Stimulated activated CD4-positive, alpha-beta T cell treated with anti-CD3 and anti-CD28 coated beads, Interleukin-2, amount 100 ng/mL, for 24 hours (primary cell): ENCODE measurements around the gene FBXL2.
"Not testable (repeated sequence)": the region's sequence is repeated elsewhere in the genome, so short reads cannot be mapped to it uniquely, and the experiment has no call there.

Experiments
- DNase-seq, 2 donors: peaks; one replicate each; pipeline ENCODE4 v3.0.0-alpha.2; 2020

The FBXL2 gene

GRCh38 chr3:33317963-33318709 lies 40.9 kb downstream of the FBXL2 start:
- no peak for DNase-seq

DNA sequence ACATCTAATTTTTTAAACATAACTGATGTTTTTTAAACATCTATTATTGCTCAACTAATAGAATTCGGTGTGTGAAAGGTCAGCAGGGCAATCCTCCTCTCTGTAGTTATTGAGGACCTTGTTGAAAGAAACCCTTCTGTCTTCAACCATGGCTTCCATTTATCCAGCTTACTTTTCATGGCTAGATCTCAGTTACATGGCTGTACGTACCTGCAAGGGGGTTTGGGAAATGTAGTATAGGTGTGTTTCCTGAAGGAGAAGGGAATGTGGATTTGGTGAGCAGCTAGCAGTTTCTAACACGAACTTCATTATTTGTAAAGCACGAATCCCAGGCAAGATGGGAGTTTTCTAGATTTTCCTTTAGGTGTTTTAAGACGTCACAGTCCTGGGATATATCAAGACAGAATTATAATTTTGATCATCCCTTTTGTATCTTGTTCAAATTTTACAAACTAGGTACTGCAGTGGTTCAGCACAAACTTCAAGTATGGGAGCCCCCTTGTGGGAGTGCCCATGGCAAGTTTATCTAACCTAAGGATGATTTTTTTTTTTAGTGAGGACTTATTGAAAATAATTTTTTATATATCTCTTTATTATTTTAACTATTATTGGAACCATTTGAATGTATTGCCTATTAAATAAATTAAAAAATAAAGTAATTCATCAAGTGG lies 41.6 kb downstream of the FBXL2 start:
- DNase-seq: no peak

GRCh38 chr3:33322412-33322811 lies 45.2 kb downstream of the FBXL2 start:
- DNase-seq: no peak

DNA sequence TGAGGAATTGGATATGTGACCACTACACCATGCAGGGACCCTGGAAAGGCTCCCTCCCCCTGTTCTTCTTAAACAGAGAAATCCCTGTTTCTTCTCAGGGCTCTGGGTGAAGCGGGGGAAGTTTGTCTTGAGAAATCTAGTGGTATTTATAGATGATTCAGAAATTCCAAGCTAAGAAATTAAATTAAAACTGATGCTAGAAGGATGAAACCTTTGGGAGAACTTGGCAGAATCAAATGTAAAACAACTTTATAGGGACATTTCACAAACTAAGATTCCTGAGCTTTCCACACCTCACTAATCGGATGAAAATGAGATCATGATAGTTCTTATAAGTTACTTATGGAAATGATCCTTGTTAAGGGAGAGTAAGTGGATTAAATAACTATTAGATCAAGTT lies 54.2 kb downstream of the FBXL2 start:
- no peak for DNase-seq

GRCh38 chr3:33334364-33334763 lies 57.1 kb downstream of the FBXL2 start:
- no peak for DNase-seq

DNA sequence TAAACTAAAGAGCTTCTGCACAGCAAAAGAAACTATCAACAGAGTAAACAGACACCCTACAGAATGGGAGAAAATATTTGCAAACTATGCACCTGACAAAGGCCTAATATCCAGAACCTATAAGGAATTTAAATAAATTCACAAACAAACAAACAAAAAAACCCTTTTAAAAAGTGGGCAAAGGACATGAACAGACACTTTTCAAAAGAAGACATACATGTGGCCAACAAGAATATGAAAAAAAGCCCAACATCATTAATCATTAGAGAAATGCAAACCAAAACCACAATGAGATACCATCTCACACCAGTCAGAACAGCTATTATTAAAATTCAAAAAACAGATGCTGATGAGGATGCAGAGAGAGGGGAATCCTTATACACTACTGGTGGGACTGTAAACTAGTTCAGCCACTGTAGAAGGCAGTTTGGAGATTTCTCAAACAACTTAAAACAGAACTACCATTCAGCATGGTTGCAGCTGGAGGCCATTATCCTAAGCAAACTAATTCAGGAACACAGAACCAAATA lies 61.8 kb downstream of the FBXL2 start:
- DNase-seq: not testable (repeated sequence)

DNA sequence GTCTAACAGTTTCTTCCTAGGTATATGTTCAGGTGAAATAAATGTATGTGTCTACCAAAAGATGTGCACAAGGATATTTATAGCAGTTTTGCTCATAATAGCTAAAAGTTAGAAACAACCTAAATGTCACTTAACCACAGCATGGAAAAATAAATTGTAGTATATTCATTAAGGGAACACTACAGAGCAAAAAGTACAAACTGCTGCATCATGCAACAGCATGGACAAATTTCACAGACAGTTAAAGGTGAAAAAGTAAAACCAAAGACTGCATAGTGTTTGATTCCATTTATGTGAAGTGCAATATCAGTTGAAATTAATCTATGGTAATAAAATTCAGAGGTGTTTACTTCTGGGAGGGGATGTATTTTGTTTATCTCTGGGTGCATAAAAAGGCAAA lies 62.5 kb downstream of the FBXL2 start:
- DNase-seq: no peak

GRCh38 chr3:33355611-33356010 lies 78.4 kb downstream of the FBXL2 start:
- no peak for DNase-seq

GRCh38 chr3:33358172-33358781 lies 81.0 kb downstream of the FBXL2 start:
- DNase-seq: no peak

DNA sequence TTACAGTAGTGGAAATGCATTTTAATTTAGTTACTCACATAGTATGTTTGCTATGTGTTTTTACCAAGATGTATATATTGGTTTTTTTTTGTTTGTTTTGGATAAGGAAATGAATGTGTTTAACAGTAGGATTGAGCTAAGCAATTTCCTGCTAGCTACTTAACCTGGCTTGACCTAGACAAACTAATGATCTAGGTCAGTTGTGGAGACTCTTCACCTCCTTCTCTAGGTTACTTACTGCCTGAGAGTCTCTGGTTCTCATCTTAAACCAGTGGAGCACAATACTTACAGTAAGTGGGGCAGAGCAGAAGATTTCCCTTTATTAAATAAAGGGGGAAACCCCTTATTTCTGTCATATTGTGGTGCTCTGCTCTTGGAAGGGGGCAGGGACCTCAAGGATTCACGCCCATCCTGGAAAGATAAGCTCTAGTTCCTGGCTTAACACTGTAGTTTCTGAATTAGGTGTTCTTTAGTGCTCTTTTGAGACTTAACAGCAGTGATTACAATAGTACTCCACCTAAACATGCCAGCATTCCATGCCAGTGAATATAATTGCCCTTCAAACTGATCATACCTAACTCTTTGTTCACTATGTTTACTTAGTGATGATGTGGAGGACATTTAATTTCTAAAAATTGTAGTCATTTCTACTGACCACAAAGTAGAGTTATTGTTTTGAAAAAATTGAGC lies 83.0 kb downstream of the FBXL2 start:
- no peak for DNase-seq

DNA sequence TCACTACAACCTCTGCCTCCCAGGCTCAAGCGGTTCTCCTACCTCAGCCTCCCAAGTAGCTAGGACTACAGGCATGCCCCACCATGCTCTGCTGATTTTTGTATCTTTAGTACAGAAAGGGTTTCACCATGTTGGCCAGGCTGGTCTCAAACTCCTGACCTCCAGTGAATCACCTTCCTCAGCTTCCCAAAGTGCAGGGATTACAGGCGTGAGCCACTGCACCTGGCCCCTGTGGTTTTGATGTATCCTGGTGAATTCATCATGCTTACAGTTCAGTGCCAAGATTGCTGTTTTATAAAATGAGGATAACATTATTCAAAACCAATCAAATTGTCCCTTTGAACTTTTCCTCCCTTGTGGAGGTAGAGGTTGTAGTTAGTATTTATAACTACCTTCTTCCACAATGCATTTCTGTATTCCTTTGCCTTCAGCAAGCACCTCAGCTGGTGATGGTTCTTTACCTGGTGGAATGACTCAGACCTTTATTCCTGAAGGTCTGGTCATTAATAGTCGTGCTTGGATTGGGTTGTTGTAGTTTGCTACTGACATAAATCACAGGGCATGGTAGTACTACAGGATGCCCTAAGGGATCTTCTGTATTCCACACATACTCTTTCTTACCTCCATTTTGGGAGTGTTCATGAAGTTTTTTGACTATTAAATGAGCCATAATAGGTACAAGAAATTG lies 86.0 kb downstream of the FBXL2 start:
- no peak for DNase-seq

GRCh38 chr3:33364060-33364459 lies 86.8 kb downstream of the FBXL2 start:
- no peak for DNase-seq

GRCh38 chr3:33364531-33365128 lies 87.4 kb downstream of the FBXL2 start:
- DNase-seq: no peak

GRCh38 chr3:33372218-33373081 lies 95.2 kb downstream of the FBXL2 start:
- peak; percentile 46 for DNase-seq

GRCh38 chr3:33373082-33373437 lies 95.8 kb downstream of the FBXL2 start:
- DNase-seq: no peak

DNA sequence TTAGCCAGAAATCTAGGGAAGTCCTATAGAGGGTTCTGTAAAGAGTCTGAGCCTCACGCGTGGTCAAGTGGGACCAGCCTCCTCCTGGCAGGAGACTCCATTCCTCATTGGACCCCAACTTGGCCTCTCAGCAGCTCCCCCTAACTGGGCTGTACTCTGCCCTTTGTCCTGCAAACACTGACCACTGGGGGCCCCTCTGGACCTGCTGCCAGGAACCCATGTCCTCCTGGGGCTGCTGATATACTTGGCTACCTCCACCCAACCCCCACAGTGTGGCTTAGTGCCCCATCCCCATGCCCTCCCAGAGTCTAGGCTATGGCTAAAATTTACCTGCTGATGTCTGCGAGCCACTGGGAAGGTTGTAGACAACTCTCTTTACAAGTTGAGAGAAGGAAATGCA lies 100.2 kb downstream of the FBXL2 start:
- no peak for DNase-seq

DNA sequence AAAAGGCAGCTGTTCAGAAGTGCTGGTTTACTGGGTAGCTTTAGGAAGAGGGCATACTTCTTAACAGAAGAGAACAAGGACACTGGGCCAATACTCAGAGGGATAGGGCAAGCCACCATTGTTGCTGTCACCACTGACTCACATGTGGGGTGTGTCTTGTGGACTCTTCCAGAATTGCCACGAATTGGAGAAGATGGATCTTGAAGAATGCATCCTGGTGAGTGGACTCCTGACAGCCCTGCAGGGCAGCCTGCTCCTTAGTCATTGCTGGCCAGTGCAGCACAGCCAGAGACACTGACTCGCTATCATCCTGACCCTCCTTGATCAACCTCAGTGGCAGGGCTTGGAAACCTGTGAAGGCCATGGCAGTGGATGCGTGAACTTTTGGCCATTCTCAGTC lies 100.7 kb downstream of the FBXL2 start:
- no peak for DNase-seq

DNA sequence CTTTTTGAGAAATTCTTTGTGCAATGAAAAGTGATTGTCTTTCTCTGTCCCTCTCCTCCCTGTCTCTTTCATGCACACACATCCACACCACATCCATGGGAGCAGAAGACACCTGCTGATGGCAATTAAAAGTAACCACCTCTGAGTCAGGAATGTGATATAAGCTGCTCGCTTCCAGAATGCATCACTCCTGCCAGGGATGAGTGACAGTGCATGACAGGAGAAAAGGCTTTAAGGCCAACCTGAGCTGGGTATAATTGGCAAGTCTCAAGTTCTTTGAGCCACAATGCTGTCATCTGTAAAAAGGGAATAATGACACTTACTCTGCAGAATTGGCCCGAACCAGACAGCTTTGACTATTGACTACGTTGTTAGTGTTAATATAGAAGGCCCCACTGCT lies 103.4 kb downstream of the FBXL2 start:
- no peak for DNase-seq

GRCh38 chr3:33383951-33384350 lies 106.7 kb downstream of the FBXL2 start:
- DNase-seq: no peak

GRCh38 chr3:33385423-33385822 lies 108.2 kb downstream of the FBXL2 start:
- peak; percentile 20 to 56 for DNase-seq

- DNase-seq: no peak
Measured at GRCh38 chr3:33386631-33387030, 109.4 kb downstream of the FBXL2 start.
